GM18951 (cell line): Measurements from ENCODE around the gene SH3RF1.

ENCODE experiments used
- POLR2A ChIP-seq: IDR thresholded peaks from 4 replicates; pipeline ENCODE4 v1.6.1; 2011; ENCODE audit warnings: mild to moderate bottlenecking; ENCODE audit not compliant: insufficient read length, insufficient read depth; ENCODE audit errors: extremely low read depth
- in situ Hi-C: fragments of 300-500 bp; cut with MboI; formaldehyde crosslinking; loops from one replicate; pipeline ENCODE4 v1.12.0; 2022; ENCODE audit warnings: low sequenced_read_pairs, mixed read lengths, inconsistent platforms; ENCODE audit not compliant: unreplicated experiment

SH3RF1 gene

DNA sequence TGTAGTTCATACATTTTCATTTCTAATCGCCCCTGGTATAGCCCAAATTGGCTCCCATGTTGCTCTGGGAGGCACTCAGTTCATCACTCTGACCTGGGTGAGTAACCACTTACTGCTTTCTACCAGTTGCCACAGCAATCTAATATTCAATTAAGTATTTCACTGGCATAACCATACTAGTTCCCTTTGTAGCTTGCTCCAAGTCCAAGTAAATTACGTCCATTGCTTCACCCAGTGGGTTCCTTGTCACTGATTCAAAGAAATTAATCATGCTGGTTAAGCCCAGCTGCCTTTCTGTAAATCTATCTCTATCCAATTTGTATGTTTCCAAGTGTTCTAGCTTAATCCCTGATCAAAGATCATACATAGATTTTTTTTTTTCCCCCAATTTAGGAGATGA, 168.7 kb downstream of the SH3RF1 start:
- no peak for TF ChIP-seq POLR2A
- in situ Hi-C loops: no loop called here

DNA sequence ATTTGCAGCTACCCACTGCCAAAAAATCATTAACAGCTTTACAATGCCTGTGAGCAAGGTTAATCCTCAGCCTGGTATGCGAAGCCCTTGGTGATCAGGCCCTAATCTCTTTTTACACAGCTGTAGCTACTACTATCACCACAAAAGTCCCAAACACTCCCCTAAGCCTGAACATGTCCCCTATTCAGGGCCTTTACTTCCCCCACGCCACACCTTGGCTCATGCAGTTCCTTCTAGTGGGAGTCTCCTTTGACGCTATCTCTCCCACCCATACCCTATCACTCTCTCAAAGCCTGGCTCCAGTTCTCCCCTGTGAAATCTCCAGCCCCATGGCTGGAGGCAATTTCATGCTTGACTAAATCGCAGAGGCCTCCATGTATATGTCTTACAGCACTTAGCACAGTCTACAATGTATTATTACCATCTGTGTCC, 170.1 kb downstream of the SH3RF1 start:
- TF ChIP-seq POLR2A: no peak
- in situ Hi-C loops: no loop called here

DNA sequence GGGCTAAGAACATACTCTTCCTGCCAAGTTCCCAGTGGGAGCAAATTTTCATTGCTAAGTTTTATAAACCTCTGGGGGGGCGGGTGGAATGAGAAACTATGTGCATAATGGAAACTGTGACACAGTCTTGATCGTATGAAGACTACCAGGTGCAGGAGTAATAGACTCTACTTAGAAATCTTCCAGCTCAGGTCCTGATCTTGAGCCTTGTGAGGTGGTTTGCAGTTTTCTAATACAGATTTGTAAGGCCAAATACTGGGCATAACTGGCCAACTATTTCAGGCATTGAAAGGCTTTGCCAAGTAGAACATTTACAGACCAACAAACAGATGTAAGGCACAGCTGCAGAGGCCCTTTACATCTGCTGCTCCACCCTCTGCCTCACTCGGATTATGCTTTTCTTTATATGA, 171.0 kb downstream of the SH3RF1 start:
- in situ Hi-C loops: no loop called here
- TF ChIP-seq POLR2A: no peak

DNA sequence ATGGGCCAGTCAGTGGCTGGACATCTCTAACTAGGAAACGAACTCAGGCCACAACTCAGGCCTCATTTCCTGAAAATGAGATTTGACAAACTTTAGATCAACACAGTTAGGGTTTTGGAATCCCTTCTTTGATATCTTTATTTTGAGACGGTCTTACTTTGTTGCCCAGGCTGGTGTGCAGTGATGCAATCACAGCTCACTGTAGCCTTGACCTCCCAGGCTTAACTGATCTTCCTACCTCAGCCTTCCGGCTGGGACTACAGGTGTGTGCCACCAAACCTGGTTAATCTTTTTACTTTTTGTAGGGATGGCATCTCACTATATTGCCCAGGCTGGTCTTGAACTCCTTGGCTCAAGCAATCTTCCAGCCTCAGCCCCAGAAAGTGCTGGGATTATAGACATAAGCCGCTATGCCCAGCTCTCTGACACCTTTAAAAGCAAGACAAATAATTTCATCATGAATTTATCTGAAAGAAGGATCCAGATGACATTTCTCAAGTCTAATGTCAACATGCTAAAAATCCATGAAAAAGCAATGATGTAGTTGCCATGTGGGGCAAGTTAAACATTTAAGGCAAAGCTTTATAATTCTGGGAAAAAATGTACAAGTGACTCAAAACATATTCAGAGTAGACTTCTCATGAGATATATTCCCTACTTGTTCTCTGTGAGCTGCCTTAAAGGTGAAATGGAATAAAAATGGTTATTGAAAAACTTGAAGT, 171.6 kb downstream of the SH3RF1 start:
- in situ Hi-C loops: no loop called here
- no peak for TF ChIP-seq POLR2A

DNA sequence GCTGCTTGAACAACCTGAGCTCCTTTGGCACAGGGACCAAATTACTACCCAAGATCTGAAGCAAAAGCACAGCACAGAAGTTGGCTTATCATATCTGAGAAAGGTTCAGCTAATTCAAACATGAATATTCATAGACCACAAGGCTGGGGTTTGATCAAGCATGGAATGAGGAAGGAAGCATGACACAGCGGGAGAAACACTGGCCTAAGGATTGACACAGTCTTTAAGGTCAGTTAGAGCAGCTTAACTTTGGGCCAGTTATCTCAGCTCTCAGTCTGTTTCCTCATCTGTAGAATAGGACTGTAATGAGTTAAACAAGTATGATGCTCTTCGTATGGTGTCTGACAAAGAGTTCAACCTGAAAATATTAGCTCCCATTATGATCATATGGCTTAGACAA, 172.2 kb downstream of the SH3RF1 start:
- TF ChIP-seq POLR2A: peak; percentile 19
- in situ Hi-C loops: no loop called here

DNA sequence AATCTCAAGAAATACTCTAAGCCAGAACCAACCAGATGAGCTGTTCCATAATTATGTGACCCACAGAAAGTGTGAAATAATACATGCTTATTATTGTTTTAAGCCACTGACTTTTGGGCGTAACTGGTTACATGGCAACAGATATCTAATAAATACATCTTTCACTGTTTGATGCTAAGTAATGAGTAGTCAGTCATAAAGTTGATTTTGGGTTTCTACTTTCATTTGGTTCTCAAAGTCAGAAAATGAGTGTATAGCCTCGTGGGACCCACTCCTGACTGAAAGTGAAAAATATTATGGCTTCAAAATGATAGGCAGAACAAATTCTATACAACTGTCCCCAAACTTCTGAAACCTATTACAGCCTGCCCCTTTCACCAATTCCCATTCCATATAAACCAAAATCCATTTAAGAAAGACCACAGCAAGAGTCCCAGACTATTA, 172.7 kb downstream of the SH3RF1 start:
- TF ChIP-seq POLR2A: no peak
- in situ Hi-C loops: no loop called here

DNA sequence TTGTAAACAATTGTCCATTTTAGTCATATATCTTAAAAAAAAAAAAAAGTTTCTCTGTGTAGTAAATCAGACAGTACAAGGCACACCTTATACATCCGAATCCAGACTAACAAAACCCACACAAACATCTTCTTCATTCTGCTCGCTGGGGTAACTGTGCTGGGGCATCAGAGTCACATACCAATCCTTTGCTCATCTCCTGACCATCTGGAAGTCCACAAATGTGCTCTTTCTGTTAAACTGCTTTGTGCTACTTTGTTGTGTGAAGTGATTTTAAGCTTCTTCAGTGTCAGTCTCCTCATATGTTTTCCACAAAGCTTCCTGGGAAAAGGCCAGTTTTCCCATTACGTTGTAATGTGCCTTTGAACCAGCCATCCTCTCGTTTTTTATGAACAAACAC, 174.5 kb downstream of the SH3RF1 start:
- in situ Hi-C loops: no loop called here
- no peak for TF ChIP-seq POLR2A

DNA sequence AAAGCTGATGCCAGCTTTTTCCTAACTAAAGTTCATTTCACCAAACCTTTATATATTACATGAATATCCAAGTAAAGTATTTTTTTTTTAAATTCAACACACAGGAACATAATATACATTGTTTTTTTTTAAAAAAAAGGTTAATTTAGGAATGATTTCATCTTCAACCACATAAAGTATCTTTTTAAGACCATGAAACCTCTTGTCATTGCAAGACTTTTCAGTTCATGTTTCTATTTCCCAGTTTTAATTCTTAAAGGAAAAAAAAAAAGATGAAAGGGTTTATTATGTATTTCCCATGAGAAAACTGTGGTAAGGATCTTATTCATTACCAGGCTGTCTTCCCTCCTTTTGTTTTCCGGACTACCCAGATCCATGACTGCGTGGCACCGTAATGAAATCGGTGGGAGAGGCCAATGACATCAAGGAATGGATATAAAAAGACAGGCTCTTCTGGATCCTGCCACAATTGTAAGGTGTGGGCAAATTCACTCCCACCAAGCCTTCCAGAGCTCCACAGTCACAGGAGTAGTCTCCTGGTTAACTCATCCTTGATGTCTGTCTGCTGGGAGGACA, 176.0 kb downstream of the SH3RF1 start:
- in situ Hi-C loops: no loop called here
- TF ChIP-seq POLR2A: no peak

DNA sequence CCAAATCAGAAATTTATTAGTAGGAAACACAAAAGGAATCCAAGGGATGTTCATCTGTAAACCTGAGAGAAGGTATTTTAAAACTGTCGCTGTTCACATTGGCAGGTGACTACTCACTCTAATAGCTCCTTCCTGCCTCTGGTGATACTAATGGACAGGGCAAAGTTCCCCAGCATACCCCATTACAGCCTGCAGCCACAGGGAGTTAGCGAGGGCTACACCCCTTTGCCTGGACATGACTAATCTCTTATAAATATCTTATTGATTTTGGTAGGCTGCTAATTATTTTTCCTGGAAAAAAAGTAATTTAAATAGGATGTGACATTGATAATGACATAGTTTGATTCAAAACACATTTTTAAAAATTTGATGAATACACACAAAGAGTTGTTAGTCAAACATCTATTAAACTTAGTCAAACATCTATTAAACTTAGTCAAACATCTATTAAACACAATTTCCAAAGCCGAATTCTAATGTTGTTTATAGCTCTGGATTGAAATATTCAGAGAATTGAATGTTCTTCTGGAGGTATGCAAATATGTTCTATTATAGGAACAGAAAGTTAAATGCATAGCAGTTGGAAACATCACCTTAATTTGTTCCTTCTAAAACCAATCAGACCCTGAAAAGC, 177.8 kb downstream of the SH3RF1 start:
- no peak for TF ChIP-seq POLR2A
- in situ Hi-C loops: no loop called here

DNA sequence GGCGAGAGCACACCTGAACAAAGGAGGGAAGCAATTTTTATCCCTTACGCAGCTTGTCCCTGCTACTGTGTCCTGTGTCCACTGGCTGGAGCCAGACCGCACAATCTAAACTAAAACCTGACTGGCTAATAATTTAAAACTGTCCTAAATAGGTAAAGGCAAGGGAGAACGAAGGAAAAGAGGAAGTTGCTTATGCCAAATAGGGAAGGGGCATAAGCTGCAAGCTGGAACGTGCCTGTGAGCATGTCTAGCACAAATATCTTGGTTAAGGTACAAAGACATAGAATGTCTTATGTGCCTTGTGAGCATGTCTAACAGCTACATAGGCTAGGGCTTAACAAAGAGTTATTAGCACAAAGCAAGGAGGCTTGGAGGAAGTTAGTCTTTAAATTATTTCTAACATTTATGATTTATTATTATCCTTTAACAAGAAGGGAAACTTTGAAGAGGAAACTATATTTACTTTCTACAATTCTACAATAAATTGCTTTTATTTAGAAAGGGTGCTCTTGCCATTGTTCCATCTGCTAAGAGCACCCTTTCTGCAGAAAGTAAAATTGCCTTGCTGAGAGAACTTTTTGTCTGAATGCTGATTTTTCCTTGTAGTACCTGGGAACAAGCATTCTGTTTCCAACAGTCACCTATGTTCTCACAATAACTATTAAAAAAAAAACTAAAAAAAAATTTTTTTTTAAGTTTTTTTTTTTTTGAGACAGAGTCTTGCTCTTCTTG, 180.1 kb downstream of the SH3RF1 start:
- no peak for TF ChIP-seq POLR2A
- in situ Hi-C loops: no loop called here

DNA sequence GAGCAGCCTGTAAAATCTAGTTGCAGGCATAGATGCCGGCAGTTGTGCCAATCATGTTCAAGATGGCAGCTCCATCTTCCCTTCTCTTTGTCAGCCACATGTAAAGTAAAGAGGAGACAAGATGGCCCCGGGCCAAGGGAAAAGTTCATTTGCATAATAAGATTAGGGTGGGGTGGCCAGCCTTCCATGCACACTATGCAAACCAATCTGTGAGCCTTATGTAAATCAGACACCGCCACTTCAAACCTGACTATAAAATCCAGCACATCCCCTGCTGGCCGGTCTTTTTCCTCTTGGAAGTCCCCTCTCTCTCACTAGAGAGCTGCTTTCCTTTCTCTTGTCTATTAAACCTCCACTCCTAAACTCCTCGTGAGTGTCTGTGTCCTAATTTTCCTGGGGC, 181.8 kb downstream of the SH3RF1 start:
- no peak for TF ChIP-seq POLR2A
- in situ Hi-C loops: no loop called here

DNA sequence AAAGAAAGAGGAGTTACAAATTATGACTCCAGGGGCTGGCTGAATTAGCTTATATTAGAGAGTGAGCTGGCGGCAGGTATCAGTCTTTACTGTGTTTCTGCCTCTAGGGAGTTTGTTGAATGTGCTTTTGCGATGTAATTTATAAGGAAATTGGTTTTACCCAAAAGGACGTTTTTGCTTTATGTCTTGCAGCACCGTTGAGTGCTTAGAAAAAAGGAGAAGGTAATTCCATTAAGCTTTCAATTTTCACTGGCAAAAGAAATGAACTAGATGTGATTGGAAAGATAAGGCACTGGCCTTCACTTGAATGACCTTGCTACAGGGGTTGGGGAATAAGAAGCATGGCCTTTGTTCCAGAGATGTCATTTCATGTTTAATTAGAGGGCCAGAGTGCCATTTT, 185.8 kb downstream of the SH3RF1 start:
- in situ Hi-C loops: no loop called here
- TF ChIP-seq POLR2A: no peak

DNA sequence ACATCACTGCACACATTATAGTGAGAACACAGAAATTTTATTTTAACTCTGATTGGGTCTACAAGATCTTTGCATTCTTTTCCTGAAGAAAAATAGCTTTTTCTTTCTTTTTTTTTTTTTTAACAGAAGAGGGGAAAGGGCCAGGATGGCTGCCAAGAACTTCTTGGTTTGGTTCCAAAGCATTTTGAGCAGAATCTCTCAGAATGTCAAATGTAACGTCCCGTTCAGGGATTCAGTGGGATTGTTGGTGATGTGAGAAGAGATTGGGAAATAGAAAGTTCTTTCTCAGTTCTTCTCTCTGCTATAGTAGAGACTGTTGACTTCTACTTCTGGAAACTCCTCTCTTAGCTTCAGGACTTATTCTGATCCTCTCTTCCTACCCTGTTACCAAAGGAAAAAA, 189.8 kb downstream of the SH3RF1 start:
- in situ Hi-C loops: no loop called here
- no peak for TF ChIP-seq POLR2A
